ENCODE results near the gene RTN4RL1.
A peak's percentile ranks its signal among the peaks of the same experiment; 100 is the strongest.
"Not testable (repeated sequence)": the region's sequence is repeated elsewhere in the genome, so short reads cannot be mapped to it uniquely, and the experiment has no call there.

The RTN4RL1 gene

GRCh38 chr17:1914661-1915083 lies 110.5 kb downstream of the RTN4RL1 start:
- no peak for DNase-seq

GRCh38 chr17:1913702-1914101 lies 111.4 kb downstream of the RTN4RL1 start:
- DNase-seq: no peak

DNA sequence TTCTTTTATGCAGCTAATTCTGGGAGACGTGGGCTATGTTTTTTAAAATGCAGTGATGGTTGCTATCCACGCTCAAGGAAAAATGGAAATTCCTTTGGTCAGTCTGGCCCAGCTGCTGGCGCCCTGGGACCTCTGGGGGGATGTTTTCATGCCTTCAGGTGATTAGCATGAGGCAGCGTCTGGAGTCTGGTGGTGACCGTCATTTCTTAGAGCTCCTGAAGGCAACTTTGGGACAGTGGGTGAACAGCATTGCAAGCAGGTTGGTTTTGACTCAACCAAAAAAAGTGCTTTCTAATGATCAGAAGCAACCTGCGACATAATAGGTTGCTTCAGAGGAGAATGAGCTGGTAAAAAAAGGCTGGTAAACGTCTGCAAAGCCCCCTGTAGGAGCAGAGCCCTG lies 113.0 kb downstream of the RTN4RL1 start:
- DNase-seq: no peak

GRCh38 chr17:1909985-1910384 lies 115.1 kb downstream of the RTN4RL1 start:
- DNase-seq: no peak

GRCh38 chr17:1908699-1909309 lies 116.3 kb downstream of the RTN4RL1 start:
- DNase-seq: peak; percentile 28

GRCh38 chr17:1907909-1908698 lies 117.0 kb downstream of the RTN4RL1 start:
- no peak for DNase-seq

DNA sequence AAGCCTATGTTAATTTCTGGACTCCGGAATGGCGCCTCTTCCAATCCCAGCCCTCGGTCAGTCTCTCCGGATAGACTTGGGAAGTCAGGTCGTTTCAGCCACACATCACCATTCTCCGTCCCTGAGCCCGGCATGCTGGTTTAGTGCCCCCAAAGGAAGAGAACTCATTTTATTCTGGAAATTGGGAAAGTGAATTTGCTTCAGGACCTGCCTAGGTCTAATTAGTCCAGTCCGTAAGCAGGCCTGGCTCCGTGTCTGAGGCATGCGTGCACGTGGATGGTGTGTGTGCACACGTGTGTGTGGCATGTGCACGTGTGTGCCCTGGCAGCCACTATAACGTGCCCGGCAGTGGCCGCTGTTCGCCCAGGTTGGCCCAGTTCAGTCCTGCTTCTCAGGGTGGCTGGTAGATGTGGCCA lies 117.9 kb downstream of the RTN4RL1 start:
- DNase-seq: no peak

DNA sequence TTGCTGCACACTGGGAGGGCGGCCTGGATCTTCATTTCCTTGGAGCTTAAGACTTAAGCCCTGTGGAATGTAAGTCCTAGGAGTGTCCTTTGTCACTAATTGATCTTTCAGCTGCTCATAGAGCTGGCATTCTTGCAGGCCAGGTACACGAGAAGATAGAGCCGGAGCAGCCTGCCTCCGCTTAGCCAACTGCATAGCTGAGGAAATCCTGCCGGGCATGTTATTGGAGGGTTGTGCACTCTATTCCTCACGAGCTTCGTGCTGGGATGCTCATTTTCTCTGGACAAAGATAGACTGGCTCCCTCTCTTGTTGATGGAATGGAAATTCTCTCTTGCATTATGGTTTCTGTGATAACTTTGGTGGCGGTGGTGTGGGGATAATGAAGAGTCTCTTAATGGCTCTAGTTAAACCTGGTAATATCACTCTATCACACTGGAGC lies 118.5 kb downstream of the RTN4RL1 start:
- no peak for DNase-seq

DNA sequence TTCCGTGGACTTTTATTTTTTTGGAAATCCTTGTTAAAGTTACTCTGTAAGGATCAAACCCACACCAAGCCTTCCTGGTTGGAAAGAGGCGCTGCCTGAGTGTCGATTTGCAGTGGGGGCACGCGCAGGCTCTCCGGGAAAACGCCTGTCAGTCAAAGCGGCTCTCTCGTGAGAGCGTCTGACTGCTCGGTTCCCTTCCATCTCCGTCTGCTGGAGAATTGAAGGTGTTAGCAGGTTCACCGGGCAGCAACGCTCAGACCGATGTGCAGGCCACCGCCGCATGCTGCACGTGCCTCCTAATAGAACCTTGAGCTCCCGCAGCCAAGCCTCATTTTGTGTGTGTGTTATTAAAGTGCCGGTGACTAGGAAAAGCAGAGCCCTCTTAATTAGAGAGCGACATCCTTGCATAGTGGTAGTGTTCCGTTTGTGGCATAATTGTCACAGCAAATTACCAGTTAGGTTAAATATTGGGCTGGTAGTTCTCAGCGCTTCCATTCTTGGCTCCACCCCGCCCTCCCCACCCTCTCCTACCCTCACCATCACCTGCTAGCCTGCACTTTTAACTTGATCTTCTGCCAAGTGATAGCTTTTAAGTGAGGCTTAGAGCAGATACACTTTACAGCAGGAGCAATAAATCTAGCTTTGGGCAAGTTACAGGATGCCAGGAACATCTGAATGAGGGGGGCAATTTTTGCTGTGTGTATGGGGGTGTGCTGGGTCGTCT lies 119.8 kb downstream of the RTN4RL1 start:
- DNase-seq: no peak

- DNase-seq: no peak
These were observed 120.6 kb downstream of the RTN4RL1 start for GRCh38 chr17:1904273-1905182.

DNA sequence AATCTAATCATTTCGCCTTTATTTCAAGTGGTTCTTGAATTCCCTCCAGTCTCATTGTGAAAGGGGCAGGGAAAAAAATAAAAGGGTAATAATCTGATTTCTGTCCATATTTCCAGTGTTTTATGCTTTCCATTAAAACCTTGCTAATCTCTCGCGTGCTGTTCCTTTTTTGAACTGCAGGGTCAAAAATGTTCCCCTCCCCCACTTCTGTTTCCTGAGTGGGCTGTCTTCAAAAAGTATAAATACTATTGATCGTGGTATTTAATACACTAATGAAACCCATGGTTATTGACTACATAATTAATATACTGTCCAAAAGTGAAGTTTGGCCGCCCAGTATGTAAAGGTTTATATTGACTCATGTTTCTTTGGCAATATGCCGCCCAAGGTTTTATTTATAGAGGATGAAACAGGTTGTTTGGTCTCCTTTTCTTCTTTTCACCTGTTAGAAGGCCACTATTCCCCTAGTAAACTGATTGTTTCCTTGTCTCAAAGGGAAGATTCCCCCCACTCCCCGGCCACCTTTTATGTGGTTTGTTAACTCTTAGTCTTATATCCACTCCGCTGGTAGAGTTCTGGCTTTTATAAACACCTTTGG lies 125.6 kb downstream of the RTN4RL1 start:
- no peak for DNase-seq

DNA sequence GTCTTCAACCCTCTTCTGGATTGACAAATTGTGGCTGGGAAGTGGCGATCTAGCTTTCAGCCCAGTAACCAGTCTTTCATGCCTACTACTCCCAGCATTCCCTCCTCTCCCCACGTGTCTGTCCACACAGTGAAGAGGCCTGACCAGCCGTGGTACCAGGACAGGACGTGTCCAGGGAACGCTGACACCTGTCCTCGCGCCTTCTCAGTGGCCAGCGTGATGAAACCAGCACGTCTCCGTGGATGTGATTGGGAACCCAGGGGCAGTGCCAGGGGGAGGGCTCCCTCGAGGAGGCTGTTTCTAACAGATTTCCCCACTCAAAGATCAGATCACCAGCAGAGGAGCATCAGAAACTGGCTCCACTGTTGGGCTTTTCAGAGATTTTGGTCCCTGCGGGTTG lies 126.3 kb downstream of the RTN4RL1 start:
- DNase-seq: no peak

GRCh38 chr17:1898332-1898731 lies 126.8 kb downstream of the RTN4RL1 start:
- DNase-seq: no peak

- no peak for DNase-seq
These were observed 128.0 kb downstream of the RTN4RL1 start for GRCh38 chr17:1897105-1897656.

GRCh38 chr17:1896243-1897104 lies 128.7 kb downstream of the RTN4RL1 start:
- no peak for DNase-seq

- DNase-seq: not testable (repeated sequence)
These were observed 129.7 kb downstream of the RTN4RL1 start for GRCh38 chr17:1895479-1895878.

DNA sequence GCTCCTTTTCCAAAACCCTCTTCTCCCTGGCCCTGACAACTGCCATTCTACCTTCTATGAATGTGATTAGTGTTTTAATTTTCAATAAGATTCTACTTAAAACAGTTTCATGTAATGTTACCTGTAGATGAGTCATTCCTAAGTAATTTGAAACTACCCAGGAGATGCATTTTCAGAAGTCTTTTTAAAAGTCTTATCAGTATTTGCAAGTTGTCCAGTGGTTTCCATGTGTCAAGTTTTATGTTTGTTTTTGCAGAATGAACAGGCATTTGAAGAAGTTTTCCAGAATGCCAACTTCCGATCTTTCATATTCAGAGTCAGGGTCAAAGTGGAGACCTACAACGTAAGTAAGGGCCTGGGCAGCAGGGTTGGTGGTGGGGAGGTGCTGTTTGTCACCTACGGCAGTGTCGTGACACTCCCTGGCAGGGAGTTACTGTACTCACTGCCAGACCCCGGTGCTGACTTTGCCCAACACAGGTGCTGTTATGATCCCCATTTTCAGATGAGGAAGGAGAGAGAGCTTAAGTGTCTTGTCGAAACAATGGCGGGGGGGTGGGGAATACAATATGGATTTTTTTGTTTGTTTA lies 130.3 kb downstream of the RTN4RL1 start:
- DNase-seq: no peak

GRCh38 chr17:1890758-1891450 lies 134.2 kb downstream of the RTN4RL1 start:
- peak; percentile 45 for DNase-seq

- no peak for DNase-seq
These were observed 136.4 kb downstream of the RTN4RL1 start for GRCh38 chr17:1888741-1889140.
